ENCODE data around the gene INTS7. TPM values are rescaled to one million over a fixed set of nuclear protein-coding genes. Genes with fewer than 3 reads are reported as not detected.

Gene INTS7
- total RNA-seq, 1 experiment from 2014 or later, result 35.5 TPM

- H3K27ac ChIP-seq (ENCODE audit: low read length), result no peak overlapping the region
- intact Hi-C loops (cut with micrococcal nuclease; ENCODE audit: unreplicated experiment) (no loop called here), in situ Hi-C loops (cut with HindIII; ENCODE audit: low pct_unique_long_range_greater_than_20kb, low sequenced_read_pairs) (no loop called here)
- CTCF ChIA-PET, result no interaction called here
- no peak for ATAC-seq
- no peak for DNase-seq (ENCODE audit: low read depth, low spot score)
- BruUV-seq (replicated peaks), result no TSS peak
- H3K36me3 ChIP-seq (ENCODE audit: control insufficient read depth, insufficient read depth, low read length), result peaks cover 21% of the 10 kb centered on the region
- no peak overlapping the region for H3K4me3 ChIP-seq (ENCODE audit: low read depth in 2 of 2, low read length in 2 of 2)
- no peaks in the 10 kb centered on the region for H3K27me3 ChIP-seq (ENCODE audit: control insufficient read depth, insufficient read depth, low read length)
- no peaks in the 10 kb centered on the region for H3K4me1 ChIP-seq (ENCODE audit: control insufficient read depth, insufficient read depth, low read length)
- POLR2A ChIA-PET, result no interaction called here
- H3K9me3 ChIP-seq (ENCODE audit: control insufficient read depth, insufficient read depth, low read depth, low read length), result no peaks in the 10 kb centered on the region
- TF ChIP-seq POLR2AphosphoS5 (IDR thresholded peaks at IDR 0.05; ENCODE audit: low read depth, low read length) (no peak), SIN3A (IDR thresholded peaks at IDR 0.05; ENCODE audit: borderline replicate concordance, insufficient read depth, low read depth, low read length) (no peak), TCF7L2 (IDR thresholded peaks at IDR 0.05; ENCODE audit: low read depth, low read length) (no peak)
- TF ChIP-seq, protein P1, sequence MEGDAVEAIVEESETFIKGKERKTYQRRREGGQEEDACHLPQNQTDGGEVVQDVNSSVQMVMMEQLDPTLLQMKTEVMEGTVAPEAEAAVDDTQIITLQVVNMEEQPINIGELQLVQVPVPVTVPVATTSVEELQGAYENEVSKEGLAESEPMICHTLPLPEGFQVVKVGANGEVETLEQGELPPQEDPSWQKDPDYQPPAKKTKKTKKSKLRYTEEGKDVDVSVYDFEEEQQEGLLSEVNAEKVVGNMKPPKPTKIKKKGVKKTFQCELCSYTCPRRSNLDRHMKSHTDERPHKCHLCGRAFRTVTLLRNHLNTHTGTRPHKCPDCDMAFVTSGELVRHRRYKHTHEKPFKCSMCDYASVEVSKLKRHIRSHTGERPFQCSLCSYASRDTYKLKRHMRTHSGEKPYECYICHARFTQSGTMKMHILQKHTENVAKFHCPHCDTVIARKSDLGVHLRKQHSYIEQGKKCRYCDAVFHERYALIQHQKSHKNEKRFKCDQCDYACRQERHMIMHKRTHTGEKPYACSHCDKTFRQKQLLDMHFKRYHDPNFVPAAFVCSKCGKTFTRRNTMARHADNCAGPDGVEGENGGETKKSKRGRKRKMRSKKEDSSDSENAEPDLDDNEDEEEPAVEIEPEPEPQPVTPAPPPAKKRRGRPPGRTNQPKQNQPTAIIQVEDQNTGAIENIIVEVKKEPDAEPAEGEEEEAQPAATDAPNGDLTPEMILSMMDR (IDR thresholded peaks at IDR 0.05), result no peak
- TF ChIP-seq, protein P2, sequence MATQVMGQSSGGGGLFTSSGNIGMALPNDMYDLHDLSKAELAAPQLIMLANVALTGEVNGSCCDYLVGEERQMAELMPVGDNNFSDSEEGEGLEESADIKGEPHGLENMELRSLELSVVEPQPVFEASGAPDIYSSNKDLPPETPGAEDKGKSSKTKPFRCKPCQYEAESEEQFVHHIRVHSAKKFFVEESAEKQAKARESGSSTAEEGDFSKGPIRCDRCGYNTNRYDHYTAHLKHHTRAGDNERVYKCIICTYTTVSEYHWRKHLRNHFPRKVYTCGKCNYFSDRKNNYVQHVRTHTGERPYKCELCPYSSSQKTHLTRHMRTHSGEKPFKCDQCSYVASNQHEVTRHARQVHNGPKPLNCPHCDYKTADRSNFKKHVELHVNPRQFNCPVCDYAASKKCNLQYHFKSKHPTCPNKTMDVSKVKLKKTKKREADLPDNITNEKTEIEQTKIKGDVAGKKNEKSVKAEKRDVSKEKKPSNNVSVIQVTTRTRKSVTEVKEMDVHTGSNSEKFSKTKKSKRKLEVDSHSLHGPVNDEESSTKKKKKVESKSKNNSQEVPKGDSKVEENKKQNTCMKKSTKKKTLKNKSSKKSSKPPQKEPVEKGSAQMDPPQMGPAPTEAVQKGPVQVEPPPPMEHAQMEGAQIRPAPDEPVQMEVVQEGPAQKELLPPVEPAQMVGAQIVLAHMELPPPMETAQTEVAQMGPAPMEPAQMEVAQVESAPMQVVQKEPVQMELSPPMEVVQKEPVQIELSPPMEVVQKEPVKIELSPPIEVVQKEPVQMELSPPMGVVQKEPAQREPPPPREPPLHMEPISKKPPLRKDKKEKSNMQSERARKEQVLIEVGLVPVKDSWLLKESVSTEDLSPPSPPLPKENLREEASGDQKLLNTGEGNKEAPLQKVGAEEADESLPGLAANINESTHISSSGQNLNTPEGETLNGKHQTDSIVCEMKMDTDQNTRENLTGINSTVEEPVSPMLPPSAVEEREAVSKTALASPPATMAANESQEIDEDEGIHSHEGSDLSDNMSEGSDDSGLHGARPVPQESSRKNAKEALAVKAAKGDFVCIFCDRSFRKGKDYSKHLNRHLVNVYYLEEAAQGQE (IDR thresholded peaks at IDR 0.05; ENCODE audit: insufficient read depth in 1 of 2, low read depth in 2 of 2, low read length in 1 of 2), result no peak
Observed at GRCh38 chr1:211975152-211975941, 60.0 kb downstream of the INTS7 start.

DNA sequence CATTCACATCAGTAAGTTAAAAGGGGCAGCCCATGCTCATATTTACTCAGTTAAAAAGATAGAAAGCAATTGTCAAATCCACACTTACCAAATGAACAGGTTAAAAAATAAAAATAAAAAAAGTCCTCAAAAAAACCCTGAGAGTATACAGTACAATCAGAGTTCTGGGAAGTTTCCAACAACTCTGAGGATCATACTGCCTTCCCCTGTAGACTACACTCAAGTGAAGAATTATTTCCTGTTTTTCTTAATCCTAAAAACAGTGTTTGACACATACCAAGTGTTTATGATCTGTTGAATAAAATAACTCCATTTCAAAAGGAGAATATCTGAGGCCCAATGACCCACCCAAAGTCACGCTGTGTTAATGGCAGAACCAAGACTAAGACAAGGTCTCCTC lies 61.8 kb downstream of the INTS7 start:
- no peaks in the 10 kb centered on the region for H3K9me3 ChIP-seq (ENCODE audit: control insufficient read depth, insufficient read depth, low read depth, low read length)
- H3K27me3 ChIP-seq (ENCODE audit: control insufficient read depth, insufficient read depth, low read length), result no peaks in the 10 kb centered on the region
- H3K36me3 ChIP-seq (ENCODE audit: control insufficient read depth, insufficient read depth, low read length), result peaks cover 21% of the 10 kb centered on the region
- ATAC-seq, result no peak
- DNase-seq (ENCODE audit: low read depth, low spot score), result no peak
- H3K4me3 ChIP-seq (ENCODE audit: low read depth in 2 of 2, low read length in 2 of 2), result no peak overlapping the region
- no TSS peak for BruUV-seq (replicated peaks)
- ChIA-PET CTCF (no interaction called here), POLR2A (no interaction called here)
- no peaks in the 10 kb centered on the region for H3K4me1 ChIP-seq (ENCODE audit: control insufficient read depth, insufficient read depth, low read length)
- in situ Hi-C loops (cut with HindIII; ENCODE audit: low pct_unique_long_range_greater_than_20kb, low sequenced_read_pairs) (no loop called here), intact Hi-C loops (cut with micrococcal nuclease; ENCODE audit: unreplicated experiment) (no loop called here)
- TF ChIP-seq, protein P1 (IDR thresholded peaks at IDR 0.05), result no peak
- TF ChIP-seq TCF7L2 (IDR thresholded peaks at IDR 0.05; ENCODE audit: low read depth, low read length) (no peak), SIN3A (IDR thresholded peaks at IDR 0.05; ENCODE audit: borderline replicate concordance, insufficient read depth, low read depth, low read length) (no peak), POLR2AphosphoS5 (IDR thresholded peaks at IDR 0.05; ENCODE audit: low read depth, low read length) (no peak)
- TF ChIP-seq, protein P2 (IDR thresholded peaks at IDR 0.05; ENCODE audit: insufficient read depth in 1 of 2, low read depth in 2 of 2, low read length in 1 of 2), result no peak
- H3K27ac ChIP-seq (ENCODE audit: low read length), result no peak overlapping the region
